Upper lobe of left lung (tissue), 4 donors: ENCODE measurements around the gene IGFBP5.

Experiments used
- EP300 ChIP-seq, 4 donors: sonication (generic); formaldehyde crosslinking; IDR thresholded peaks; one replicate each; pipeline ENCODE4 v1.5.1; 2017; ENCODE audit warnings: antibody characterized with exemption in 4 of 4, control low read depth in 2 of 4
- POLR2A ChIP-seq, 4 donors: fragments of 450-650 bp; IDR thresholded peaks; one replicate each; pipeline ENCODE4 v1.5.1; 2016 to 2017; ENCODE audit warnings: antibody characterized with exemption in 4 of 4, mild to moderate bottlenecking in 2 of 4
- TF ChIP-seq, protein P1 (sequence below), 6 experiments: fragments of 450-650 bp in 4 of 6; fragments of 200-600 bp in 2 of 6; sonication (generic) in 2 of 6; IDR thresholded peaks; one replicate each; pipeline ENCODE4 v1.5.1; 2016 to 2019; ENCODE audit warnings: antibody characterized with exemption in 6 of 6

DNA sequence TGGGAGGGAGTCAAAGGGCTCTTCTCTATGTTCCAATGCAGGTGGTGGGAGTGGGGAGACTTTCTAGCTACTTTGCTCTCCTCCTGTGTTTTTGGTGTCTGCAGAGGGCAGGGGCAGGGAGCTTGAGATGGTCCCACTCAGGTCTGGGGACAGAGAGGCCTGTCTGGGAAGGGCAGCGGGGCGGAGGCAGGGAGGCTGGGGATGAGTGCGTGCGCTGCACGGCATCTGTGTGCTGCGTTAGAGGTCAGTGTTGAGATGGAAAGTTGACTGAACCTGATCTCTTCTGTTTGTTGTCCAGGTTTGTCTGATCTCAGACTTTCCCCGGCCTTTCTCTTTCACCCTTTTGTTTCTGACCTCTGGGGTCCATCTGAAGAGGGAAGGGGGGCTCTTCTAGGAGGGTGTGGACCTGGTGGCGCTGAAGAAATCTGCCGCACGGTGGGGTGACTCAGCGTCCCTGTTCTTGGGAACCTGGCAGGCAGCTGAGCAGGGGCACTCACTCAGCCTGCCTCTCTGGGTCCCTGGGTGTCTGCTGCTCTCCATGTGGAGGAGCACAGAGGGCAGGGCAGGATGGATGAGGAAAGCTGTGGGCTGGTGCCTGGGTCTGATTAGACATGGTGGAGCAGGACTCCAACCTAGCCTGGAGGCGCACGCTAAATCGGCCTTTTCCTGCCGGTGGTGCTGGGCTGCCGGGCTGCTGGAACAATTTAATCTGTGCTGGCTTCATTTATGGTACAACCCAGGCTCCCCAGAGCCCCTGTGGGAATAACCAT lies 38.1 kb downstream of the IGFBP5 start:
- TF ChIP-seq, protein P1, sequence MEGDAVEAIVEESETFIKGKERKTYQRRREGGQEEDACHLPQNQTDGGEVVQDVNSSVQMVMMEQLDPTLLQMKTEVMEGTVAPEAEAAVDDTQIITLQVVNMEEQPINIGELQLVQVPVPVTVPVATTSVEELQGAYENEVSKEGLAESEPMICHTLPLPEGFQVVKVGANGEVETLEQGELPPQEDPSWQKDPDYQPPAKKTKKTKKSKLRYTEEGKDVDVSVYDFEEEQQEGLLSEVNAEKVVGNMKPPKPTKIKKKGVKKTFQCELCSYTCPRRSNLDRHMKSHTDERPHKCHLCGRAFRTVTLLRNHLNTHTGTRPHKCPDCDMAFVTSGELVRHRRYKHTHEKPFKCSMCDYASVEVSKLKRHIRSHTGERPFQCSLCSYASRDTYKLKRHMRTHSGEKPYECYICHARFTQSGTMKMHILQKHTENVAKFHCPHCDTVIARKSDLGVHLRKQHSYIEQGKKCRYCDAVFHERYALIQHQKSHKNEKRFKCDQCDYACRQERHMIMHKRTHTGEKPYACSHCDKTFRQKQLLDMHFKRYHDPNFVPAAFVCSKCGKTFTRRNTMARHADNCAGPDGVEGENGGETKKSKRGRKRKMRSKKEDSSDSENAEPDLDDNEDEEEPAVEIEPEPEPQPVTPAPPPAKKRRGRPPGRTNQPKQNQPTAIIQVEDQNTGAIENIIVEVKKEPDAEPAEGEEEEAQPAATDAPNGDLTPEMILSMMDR (IDR thresholded peaks at IDR 0.05), result no peak
- TF ChIP-seq POLR2A (IDR thresholded peaks at IDR 0.05) (no peak), EP300 (IDR thresholded peaks at IDR 0.05) (no peak)
